Measurements from ENCODE around the gene PHLDB3.

The PHLDB3 gene

DNA sequence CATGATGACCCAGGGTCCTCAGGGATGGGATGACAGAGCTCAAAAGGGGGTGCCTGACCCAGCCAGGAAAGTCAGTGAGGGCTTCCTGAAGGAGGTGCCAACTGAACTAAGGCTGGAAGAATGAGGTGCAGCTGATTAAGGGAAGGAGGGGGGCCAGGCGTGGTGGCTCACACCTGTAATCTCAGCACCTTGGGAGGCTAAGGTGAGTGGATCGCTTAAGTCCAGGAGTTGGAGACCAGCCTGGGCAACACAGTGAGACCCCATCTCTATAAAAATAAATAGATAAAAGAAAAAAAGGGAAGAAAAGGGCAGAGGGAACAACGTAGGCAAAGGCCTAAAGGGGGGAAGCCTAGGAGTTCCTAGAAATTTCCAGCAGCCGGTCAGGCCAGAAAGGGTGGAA lies 30.1 kb downstream of the PHLDB3 start:
- peak overlapping the region; percentile 84; the same call in 1 of the 2 replicates for H3K4me3 ChIP-seq
- no peak for DNase-seq (ENCODE audit: low read depth, low spot score)
- no peak overlapping the region for H3K27ac ChIP-seq
- no peak overlapping the region for H3K9ac ChIP-seq (ENCODE audit: insufficient read length)
- TF ChIP-seq POLR2AphosphoS5 (IDR thresholded peaks at IDR 0.05; ENCODE audit: borderline replicate concordance, low read depth, low read length): no peak
- TF ChIP-seq EZH2 (IDR thresholded peaks at IDR 0.05): no peak
- no peak for TF ChIP-seq FOXP2 (optimal IDR thresholded peaks at IDR 0.05; ENCODE audit: control extremely low read depth, extremely low read length, insufficient read depth)
- no peaks in the 10 kb centered on the region for H3K36me3 ChIP-seq (ENCODE audit: insufficient read depth, low read length)
- H3K9me3 ChIP-seq (ENCODE audit: low read depth, low read length): no peaks in the 10 kb centered on the region

DNA sequence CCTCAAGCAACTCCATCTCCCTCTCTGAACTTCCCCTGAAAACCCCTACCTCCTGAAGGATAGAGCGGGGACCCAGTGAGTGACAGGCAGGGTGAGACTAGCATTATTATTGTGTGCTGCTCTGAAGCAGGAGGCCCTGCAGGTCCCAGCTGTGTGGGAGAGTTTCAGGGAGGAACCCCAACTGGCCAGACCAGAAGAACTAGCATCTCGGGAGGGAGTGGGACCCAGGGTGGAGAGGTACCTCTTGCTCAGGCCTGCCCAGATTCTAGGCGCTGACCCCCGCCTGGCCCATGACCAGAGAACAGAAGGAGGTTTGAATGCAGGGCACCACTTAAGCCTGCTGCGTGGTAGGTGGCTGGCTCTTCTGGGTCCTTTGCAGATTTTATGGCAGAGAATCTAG lies 33.5 kb downstream of the PHLDB3 start:
- Histone ChIP-seq H3K4me3 (no peak overlapping the region), H3K9me3 (ENCODE audit: low read depth, low read length) (no peaks in the 10 kb centered on the region), H3K36me3 (ENCODE audit: insufficient read depth, low read length) (no peaks in the 10 kb centered on the region), H3K27ac (no peak overlapping the region), H3K9ac (ENCODE audit: insufficient read length) (no peak overlapping the region)
- DNase-seq (ENCODE audit: low read depth, low spot score): no peak
- no peak for TF ChIP-seq FOXP2 (optimal IDR thresholded peaks at IDR 0.05; ENCODE audit: control extremely low read depth, extremely low read length, insufficient read depth)
- TF ChIP-seq POLR2AphosphoS5 (IDR thresholded peaks at IDR 0.05; ENCODE audit: borderline replicate concordance, low read depth, low read length): no peak
- TF ChIP-seq EZH2 (IDR thresholded peaks at IDR 0.05): no peak

DNA sequence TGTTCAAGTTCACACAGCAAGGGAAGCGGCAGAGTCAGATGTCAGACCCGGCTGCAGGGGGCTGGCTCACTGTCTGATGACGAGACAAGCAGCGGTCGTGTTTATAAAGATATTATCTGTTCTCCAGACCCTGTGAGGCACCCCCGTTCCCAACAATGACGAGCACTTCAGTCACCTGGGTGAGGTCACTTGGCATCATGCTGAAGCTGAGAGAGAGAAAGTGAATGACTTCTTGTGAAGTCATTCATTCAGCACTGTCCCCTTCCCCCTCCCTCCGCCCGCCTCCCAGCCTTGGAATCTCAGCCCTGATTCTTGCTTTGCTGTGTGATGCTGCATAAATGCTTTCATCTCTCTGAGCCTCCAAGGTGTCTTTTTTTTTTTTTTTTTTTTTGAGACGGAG lies 34.3 kb downstream of the PHLDB3 start:
- TF ChIP-seq EZH2 (IDR thresholded peaks at IDR 0.05) (no peak), FOXP2 (optimal IDR thresholded peaks at IDR 0.05; ENCODE audit: control extremely low read depth, extremely low read length, insufficient read depth) (no peak), POLR2AphosphoS5 (IDR thresholded peaks at IDR 0.05; ENCODE audit: borderline replicate concordance, low read depth, low read length) (no peak)
- Histone ChIP-seq H3K9ac (ENCODE audit: insufficient read length) (no peak overlapping the region), H3K27ac (no peak overlapping the region), H3K9me3 (ENCODE audit: low read depth, low read length) (no peaks in the 10 kb centered on the region), H3K4me3 (no peak overlapping the region), H3K36me3 (ENCODE audit: insufficient read depth, low read length) (no peaks in the 10 kb centered on the region)
- no peak for DNase-seq (ENCODE audit: low read depth, low spot score)

DNA sequence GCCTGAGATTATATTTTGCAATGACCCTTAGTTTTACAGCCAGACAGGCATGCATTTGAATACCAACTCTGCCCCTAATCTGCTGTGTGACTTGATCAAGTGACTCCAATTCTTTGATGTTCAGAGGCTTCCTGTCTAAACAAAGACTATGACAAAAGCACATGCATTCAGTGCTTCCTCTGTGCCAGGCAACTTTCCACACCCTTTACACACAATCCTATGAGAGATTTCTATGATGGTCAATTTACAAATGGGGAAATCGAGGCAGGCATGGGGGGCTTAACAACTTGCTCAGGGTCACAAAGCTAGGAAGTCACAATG lies 35.4 kb downstream of the PHLDB3 start:
- no peak overlapping the region for H3K27ac ChIP-seq
- TF ChIP-seq FOXP2 (optimal IDR thresholded peaks at IDR 0.05; ENCODE audit: control extremely low read depth, extremely low read length, insufficient read depth): no peak
- H3K36me3 ChIP-seq (ENCODE audit: insufficient read depth, low read length): no peaks in the 10 kb centered on the region
- H3K9me3 ChIP-seq (ENCODE audit: low read depth, low read length): no peaks in the 10 kb centered on the region
- H3K9ac ChIP-seq (ENCODE audit: insufficient read length): no peak overlapping the region
- no peak for DNase-seq (ENCODE audit: low read depth, low spot score)
- no peak overlapping the region for H3K4me3 ChIP-seq

DNA sequence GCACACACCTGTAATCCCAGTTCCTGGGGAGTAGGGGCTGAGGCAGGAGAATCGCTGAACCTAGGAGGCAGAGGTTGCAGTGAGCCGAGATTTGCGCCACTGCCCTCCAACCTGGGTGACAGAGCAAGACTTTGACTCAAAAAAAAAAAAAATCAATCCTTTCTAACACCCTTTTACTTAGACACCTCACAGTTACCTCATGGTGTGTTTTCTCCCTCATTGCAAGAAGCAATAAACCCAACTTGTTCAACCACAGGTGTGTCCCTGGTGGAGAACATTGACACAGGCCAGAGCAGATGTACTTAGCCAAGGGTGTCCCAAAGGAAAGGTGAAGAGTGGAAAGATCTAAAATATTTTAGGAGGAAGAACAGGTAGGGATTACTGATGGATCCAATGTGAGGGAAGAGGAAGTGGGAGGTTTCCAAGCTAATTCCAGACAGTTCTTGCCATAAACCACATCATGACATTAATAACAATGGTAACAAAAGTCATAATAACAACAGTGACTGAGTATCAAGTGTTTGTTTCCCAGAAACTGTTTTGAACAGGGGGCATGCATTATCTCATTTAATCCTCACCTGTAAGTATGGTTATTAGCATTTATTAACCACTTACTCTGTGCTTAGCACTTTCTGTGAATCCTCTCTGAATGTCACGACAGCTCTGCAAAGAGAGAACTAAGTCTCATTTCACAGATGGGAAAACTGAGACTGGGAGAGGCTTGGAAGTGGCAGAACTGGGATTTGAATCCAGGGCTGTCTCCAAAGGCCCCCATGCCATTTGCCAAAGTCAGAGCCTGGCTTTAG lies 36.0 kb downstream of the PHLDB3 start:
- H3K4me3 ChIP-seq: no peak overlapping the region
- no peak overlapping the region for H3K9ac ChIP-seq (ENCODE audit: insufficient read length)
- H3K9me3 ChIP-seq (ENCODE audit: low read depth, low read length): no peaks in the 10 kb centered on the region
- no peak overlapping the region for H3K27ac ChIP-seq
- no peak for DNase-seq (ENCODE audit: low read depth, low spot score)
- no peak for TF ChIP-seq EZH2 (IDR thresholded peaks at IDR 0.05)
- H3K36me3 ChIP-seq (ENCODE audit: insufficient read depth, low read length): no peaks in the 10 kb centered on the region

DNA sequence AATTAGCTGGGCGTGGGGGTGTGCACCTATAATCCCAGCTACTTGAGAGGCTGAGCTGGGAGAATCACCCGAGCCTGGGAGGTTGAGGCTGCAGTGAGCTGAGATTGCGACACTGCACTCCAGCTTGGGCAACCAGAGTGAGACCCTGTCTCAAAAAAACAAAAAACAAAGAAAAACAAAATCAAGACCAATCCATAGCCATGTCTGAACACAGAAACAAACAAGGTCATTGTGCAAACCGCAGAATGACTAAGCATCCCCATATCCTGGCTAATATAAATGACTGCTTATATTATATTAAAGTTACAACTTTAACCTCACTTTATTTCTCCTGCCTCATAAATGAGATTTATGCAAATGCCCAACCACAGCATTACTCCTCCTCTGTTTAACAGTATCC lies 36.8 kb downstream of the PHLDB3 start:
- no peak for DNase-seq (ENCODE audit: low read depth, low spot score)
- H3K27ac ChIP-seq: no peak overlapping the region
- no peak overlapping the region for H3K4me3 ChIP-seq
- H3K9me3 ChIP-seq (ENCODE audit: low read depth, low read length): no peaks in the 10 kb centered on the region
- TF ChIP-seq FOXP2 (optimal IDR thresholded peaks at IDR 0.05; ENCODE audit: control extremely low read depth, extremely low read length, insufficient read depth) (no peak), POLR2AphosphoS5 (IDR thresholded peaks at IDR 0.05; ENCODE audit: borderline replicate concordance, low read depth, low read length) (no peak), EZH2 (IDR thresholded peaks at IDR 0.05) (no peak)
- H3K36me3 ChIP-seq (ENCODE audit: insufficient read depth, low read length): no peaks in the 10 kb centered on the region
- no peak overlapping the region for H3K9ac ChIP-seq (ENCODE audit: insufficient read length)

DNA sequence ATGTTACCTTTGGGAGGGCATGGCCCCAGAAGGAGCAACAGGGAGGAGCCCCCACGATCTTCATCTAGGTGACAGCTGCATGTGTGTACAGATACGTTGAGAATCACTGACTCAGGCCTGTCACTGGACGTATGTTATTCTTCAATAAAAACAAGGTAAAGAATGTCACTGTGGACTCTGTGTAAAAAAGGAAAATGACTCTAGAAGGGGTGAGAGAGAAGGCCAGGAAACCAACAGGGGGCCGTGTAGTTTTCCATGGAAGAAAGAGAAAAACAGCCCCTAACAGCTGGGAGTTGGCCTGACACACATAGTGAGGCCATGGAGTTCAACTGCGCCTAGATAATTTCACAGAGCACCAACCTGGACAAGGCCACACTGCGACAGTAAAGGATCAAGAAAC lies 37.3 kb downstream of the PHLDB3 start:
- H3K27ac ChIP-seq: no peak overlapping the region
- no peak overlapping the region for H3K4me3 ChIP-seq
- no peaks in the 10 kb centered on the region for H3K9me3 ChIP-seq (ENCODE audit: low read depth, low read length)
- H3K9ac ChIP-seq (ENCODE audit: insufficient read length): peak overlapping the region; percentile 10
- TF ChIP-seq EZH2 (IDR thresholded peaks at IDR 0.05) (no peak), FOXP2 (optimal IDR thresholded peaks at IDR 0.05; ENCODE audit: control extremely low read depth, extremely low read length, insufficient read depth) (no peak), POLR2AphosphoS5 (IDR thresholded peaks at IDR 0.05; ENCODE audit: borderline replicate concordance, low read depth, low read length) (no peak)
- no peaks in the 10 kb centered on the region for H3K36me3 ChIP-seq (ENCODE audit: insufficient read depth, low read length)
- DNase-seq (ENCODE audit: low read depth, low spot score): no peak

DNA sequence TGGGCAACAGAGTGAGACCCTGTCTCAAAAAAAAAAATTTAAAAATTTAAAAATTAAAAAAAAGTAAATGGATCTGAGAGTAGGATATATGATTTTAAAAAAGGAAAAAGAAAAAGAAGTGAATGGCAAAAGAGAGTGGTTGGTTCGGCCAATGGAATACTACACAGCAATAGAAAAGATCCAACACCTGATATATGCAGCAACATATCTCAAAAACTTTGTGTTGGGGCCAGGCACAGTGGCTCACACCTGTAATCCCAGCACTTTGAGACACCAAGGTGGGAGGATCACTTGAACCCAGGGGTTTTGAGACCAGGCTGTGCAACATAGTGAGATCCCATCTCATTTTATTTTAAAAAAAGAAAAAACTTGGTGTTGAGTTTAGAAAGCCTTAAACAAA lies 37.8 kb downstream of the PHLDB3 start:
- Histone ChIP-seq H3K9me3 (ENCODE audit: low read depth, low read length) (no peaks in the 10 kb centered on the region), H3K9ac (ENCODE audit: insufficient read length) (no peak overlapping the region), H3K4me3 (no peak overlapping the region), H3K27ac (no peak overlapping the region), H3K36me3 (ENCODE audit: insufficient read depth, low read length) (no peaks in the 10 kb centered on the region)
- DNase-seq (ENCODE audit: low read depth, low spot score): no peak
- no peak for TF ChIP-seq EZH2 (IDR thresholded peaks at IDR 0.05)
- no peak for TF ChIP-seq FOXP2 (optimal IDR thresholded peaks at IDR 0.05; ENCODE audit: control extremely low read depth, extremely low read length, insufficient read depth)
- no peak for TF ChIP-seq POLR2AphosphoS5 (IDR thresholded peaks at IDR 0.05; ENCODE audit: borderline replicate concordance, low read depth, low read length)

DNA sequence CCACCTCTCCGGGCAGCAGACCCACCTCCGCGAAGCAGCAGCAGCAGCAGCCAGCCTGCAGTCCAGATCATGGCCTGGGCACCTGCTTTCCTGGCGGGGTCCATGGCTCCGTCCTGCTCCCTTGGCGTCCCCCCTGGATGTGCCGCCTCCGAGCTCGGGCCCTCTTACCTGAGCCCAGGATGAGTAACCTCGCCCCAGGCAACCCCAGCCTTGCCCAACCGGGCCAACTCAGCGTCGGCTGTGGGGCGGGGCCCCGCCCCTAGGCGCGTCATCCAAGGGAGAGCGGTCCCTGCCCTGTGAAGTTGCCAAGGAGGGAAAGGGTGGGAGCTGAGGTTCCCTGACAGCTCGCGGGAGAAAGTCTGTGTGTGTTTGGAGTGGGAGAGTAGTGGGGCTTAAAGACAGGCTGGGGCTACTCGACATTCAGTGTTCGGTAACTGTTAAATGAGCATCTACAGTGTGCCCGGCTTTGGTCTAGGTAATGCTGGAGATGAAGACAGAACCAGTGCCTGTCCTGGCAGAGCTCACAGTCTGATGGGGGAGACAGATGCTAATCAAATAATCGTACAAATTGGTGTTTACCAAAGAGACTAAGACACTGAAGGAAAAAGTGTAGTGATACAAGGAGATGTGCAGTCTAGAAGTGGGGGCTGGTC lies 39.0 kb downstream of the PHLDB3 start, which contains the start of gene LYPD3:
TSS of gene LYPD3 (minus strand) at position 141 of the 653 bp plus-strand sequence. CDS start at position 104, 37 bp downstream.
- Histone ChIP-seq H3K27ac (no peak within 1 kb of the TSS), H3K9ac (ENCODE audit: insufficient read length) (no peak within 1 kb of the TSS), H3K4me3 (peak within 1 kb of the TSS; percentile 89; the same call in 1 of the 2 replicates), H3K36me3 (ENCODE audit: insufficient read depth, low read length) (no peaks in the 10 kb centered on the region), H3K9me3 (ENCODE audit: low read depth, low read length) (no peaks in the 10 kb centered on the region)
- DNase-seq (ENCODE audit: low read depth, low spot score): no peak
- TF ChIP-seq EZH2 (IDR thresholded peaks at IDR 0.05) (no peak), FOXP2 (optimal IDR thresholded peaks at IDR 0.05; ENCODE audit: control extremely low read depth, extremely low read length, insufficient read depth) (no peak), POLR2AphosphoS5 (IDR thresholded peaks at IDR 0.05; ENCODE audit: borderline replicate concordance, low read depth, low read length) (no peak)

Measured in SK-N-MC (cell line).